ENCODE data around the gene IMPDH2. TPM values are rescaled to one million over a fixed set of nuclear protein-coding genes. Genes with fewer than 3 reads are reported as not detected.

Gene IMPDH2
- polyA plus RNA-seq (2012; ENCODE audit: missing spikeins), result 252 TPM

GRCh38 chr3:49028673-49029562 lies at the start of gene IMPDH2:
TSS of gene IMPDH2 (minus strand) at chr3:49029398. CDS start at chr3:49029350, 48 bp downstream.
- peak; percentile 99 for FAIRE-seq
- TF ChIP-seq TAF1 (IDR thresholded peaks at IDR 0.05; ENCODE audit: borderline replicate concordance, low read depth, low read length), result 0 out of 2 replicates have a peak, but pooled peaks have one; percentile 38
- TF ChIP-seq POLR2A (IDR thresholded peaks at IDR 0.05; ENCODE audit: low read depth, low read length), result peak; percentile 100
- peak; percentile 100 for TF ChIP-seq POLR2AphosphoS5 (IDR thresholded peaks at IDR 0.05; ENCODE audit: low read depth, low read length)

GRCh38 chr3:49076646-49077045 lies 47.4 kb upstream of the IMPDH2 start:
- FAIRE-seq (no peak), DNase-seq (ENCODE audit: insufficient read length) (no peak)
- no peak for TF ChIP-seq TAF1 (IDR thresholded peaks at IDR 0.05; ENCODE audit: borderline replicate concordance, low read depth, low read length)
- TF ChIP-seq POLR2AphosphoS5 (IDR thresholded peaks at IDR 0.05; ENCODE audit: low read depth, low read length), result no peak
- no peak for TF ChIP-seq POLR2A (IDR thresholded peaks at IDR 0.05; ENCODE audit: low read depth, low read length)

More at GRCh38 chr3:49028673-49029562, at the start of gene IMPDH2:
- peak; percentile 76 for DNase-seq (ENCODE audit: insufficient read length)

- TF ChIP-seq TAF1 (IDR thresholded peaks at IDR 0.05; ENCODE audit: borderline replicate concordance, low read depth, low read length) (no peak), POLR2AphosphoS5 (IDR thresholded peaks at IDR 0.05; ENCODE audit: low read depth, low read length) (no peak), POLR2A (IDR thresholded peaks at IDR 0.05; ENCODE audit: low read depth, low read length) (no peak)
- DNase-seq (ENCODE audit: insufficient read length) (no peak), FAIRE-seq (no peak)
Measured at GRCh38 chr3:49076116-49076515, 46.9 kb upstream of the IMPDH2 start.

GRCh38 chr3:49058011-49058410 lies 28.8 kb upstream of the IMPDH2 start:
- DNase-seq (ENCODE audit: insufficient read length) (no peak), FAIRE-seq (no peak)
- TF ChIP-seq POLR2A (IDR thresholded peaks at IDR 0.05; ENCODE audit: low read depth, low read length) (no peak), TAF1 (IDR thresholded peaks at IDR 0.05; ENCODE audit: borderline replicate concordance, low read depth, low read length) (no peak), POLR2AphosphoS5 (IDR thresholded peaks at IDR 0.05; ENCODE audit: low read depth, low read length) (no peak)

- DNase-seq (ENCODE audit: insufficient read length) (no peak), FAIRE-seq (no peak)
- TF ChIP-seq POLR2AphosphoS5 (IDR thresholded peaks at IDR 0.05; ENCODE audit: low read depth, low read length) (no peak), POLR2A (IDR thresholded peaks at IDR 0.05; ENCODE audit: low read depth, low read length) (no peak)
Measured at GRCh38 chr3:49057268-49057667, 28.1 kb upstream of the IMPDH2 start.

GRCh38 chr3:49054344-49054862 lies 25.2 kb upstream of the IMPDH2 start:
- FAIRE-seq (no peak), DNase-seq (ENCODE audit: insufficient read length) (no peak)
- no peak for TF ChIP-seq POLR2AphosphoS5 (IDR thresholded peaks at IDR 0.05; ENCODE audit: low read depth, low read length)
- TF ChIP-seq POLR2A (IDR thresholded peaks at IDR 0.05; ENCODE audit: low read depth, low read length), result no peak
- no peak for TF ChIP-seq TAF1 (IDR thresholded peaks at IDR 0.05; ENCODE audit: borderline replicate concordance, low read depth, low read length)

- DNase-seq (ENCODE audit: insufficient read length) (no peak), FAIRE-seq (no peak)
- no peak for TF ChIP-seq POLR2A (IDR thresholded peaks at IDR 0.05; ENCODE audit: low read depth, low read length)
- TF ChIP-seq TAF1 (IDR thresholded peaks at IDR 0.05; ENCODE audit: borderline replicate concordance, low read depth, low read length), result no peak
- TF ChIP-seq POLR2AphosphoS5 (IDR thresholded peaks at IDR 0.05; ENCODE audit: low read depth, low read length), result no peak
Measured at GRCh38 chr3:49053543-49053942, 24.3 kb upstream of the IMPDH2 start.

GRCh38 chr3:49035281-49035680 lies 6.1 kb upstream of the IMPDH2 start:
- no peak for TF ChIP-seq TAF1 (IDR thresholded peaks at IDR 0.05; ENCODE audit: borderline replicate concordance, low read depth, low read length)
- no peak for TF ChIP-seq POLR2A (IDR thresholded peaks at IDR 0.05; ENCODE audit: low read depth, low read length)
- TF ChIP-seq POLR2AphosphoS5 (IDR thresholded peaks at IDR 0.05; ENCODE audit: low read depth, low read length), result no peak
- FAIRE-seq (no peak), DNase-seq (ENCODE audit: insufficient read length) (no peak)

- FAIRE-seq (no peak), DNase-seq (ENCODE audit: insufficient read length) (no peak)
- TF ChIP-seq POLR2A (IDR thresholded peaks at IDR 0.05; ENCODE audit: low read depth, low read length) (no peak), TAF1 (IDR thresholded peaks at IDR 0.05; ENCODE audit: borderline replicate concordance, low read depth, low read length) (no peak), POLR2AphosphoS5 (IDR thresholded peaks at IDR 0.05; ENCODE audit: low read depth, low read length) (no peak)
Measured at GRCh38 chr3:49034650-49035049, 5.5 kb upstream of the IMPDH2 start.

GRCh38 chr3:49032646-49033304 lies 3.6 kb upstream of the IMPDH2 start:
- no peak for FAIRE-seq
- no peak for TF ChIP-seq POLR2A (IDR thresholded peaks at IDR 0.05; ENCODE audit: low read depth, low read length)
- no peak for TF ChIP-seq POLR2AphosphoS5 (IDR thresholded peaks at IDR 0.05; ENCODE audit: low read depth, low read length)
- no peak for TF ChIP-seq TAF1 (IDR thresholded peaks at IDR 0.05; ENCODE audit: borderline replicate concordance, low read depth, low read length)
- DNase-seq (ENCODE audit: insufficient read length), result no peak

GRCh38 chr3:49030321-49030720 lies 1.1 kb upstream of the IMPDH2 start:
- DNase-seq (ENCODE audit: insufficient read length), result no peak
- TF ChIP-seq TAF1 (IDR thresholded peaks at IDR 0.05; ENCODE audit: borderline replicate concordance, low read depth, low read length) (no peak), POLR2A (IDR thresholded peaks at IDR 0.05; ENCODE audit: low read depth, low read length) (no peak), POLR2AphosphoS5 (IDR thresholded peaks at IDR 0.05; ENCODE audit: low read depth, low read length) (no peak)
- FAIRE-seq, result no peak
